Measurements from ENCODE around the gene SIRT7.
A peak's percentile ranks its signal among the peaks of the same experiment; 100 is the strongest.

Gene SIRT7

DNA sequence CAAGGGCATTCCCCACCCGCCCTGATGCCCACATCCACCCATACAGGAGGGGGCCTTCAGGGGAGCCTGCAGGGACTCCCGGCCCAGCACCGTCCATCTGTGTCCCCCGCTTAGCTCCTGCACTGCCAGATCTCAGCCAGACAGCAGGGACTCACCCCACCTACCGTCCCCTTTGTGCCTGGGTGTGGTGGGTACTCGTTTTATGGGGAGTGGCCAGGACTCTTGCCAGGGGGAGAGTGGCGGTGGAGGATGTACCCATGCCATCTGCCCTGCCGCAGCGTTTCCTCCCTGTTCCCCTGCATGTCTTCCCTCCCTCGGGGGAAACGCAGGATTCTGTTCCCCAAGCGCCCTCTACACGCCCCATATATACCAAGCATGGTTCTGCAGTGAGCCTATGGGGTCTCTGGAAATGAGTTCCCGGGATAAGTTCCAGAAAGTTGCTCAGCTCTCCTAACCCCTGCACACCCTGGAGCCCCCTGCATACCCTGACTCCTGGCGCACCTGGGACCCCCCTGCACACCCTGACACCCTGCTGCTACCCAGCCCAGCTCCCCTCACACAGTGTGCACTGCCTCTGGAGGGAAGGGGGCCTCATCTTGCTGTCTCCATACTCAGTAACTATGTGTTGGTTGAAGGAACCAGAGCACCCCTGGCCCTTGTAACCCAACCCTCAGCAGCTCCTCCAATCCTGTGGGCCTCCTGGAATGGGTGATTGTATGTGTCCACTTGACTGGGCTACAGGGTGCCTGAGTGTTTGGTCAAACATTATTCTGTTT lies 13.8 kb upstream of the SIRT7 start:
- no peak for DNase-seq

DNA sequence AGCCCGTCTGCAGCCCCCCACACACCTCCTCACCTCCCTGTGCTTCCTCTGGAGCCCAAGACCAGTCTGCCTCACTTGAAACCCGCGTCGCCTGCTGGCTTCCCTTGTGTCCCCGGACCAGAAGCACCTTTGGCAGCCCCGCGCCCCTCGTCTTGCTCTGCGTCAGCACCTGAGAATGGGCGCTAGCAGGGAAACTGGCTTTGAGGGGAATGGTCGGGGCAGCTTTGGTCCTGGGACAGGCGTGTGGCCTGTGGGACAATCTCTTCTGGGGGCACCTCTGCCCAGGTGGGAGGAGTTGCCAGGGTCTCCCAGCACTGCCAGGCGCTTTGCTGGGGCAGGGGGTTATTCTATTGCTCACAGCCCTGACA lies 13.2 kb upstream of the SIRT7 start:
- DNase-seq = no peak

DNA sequence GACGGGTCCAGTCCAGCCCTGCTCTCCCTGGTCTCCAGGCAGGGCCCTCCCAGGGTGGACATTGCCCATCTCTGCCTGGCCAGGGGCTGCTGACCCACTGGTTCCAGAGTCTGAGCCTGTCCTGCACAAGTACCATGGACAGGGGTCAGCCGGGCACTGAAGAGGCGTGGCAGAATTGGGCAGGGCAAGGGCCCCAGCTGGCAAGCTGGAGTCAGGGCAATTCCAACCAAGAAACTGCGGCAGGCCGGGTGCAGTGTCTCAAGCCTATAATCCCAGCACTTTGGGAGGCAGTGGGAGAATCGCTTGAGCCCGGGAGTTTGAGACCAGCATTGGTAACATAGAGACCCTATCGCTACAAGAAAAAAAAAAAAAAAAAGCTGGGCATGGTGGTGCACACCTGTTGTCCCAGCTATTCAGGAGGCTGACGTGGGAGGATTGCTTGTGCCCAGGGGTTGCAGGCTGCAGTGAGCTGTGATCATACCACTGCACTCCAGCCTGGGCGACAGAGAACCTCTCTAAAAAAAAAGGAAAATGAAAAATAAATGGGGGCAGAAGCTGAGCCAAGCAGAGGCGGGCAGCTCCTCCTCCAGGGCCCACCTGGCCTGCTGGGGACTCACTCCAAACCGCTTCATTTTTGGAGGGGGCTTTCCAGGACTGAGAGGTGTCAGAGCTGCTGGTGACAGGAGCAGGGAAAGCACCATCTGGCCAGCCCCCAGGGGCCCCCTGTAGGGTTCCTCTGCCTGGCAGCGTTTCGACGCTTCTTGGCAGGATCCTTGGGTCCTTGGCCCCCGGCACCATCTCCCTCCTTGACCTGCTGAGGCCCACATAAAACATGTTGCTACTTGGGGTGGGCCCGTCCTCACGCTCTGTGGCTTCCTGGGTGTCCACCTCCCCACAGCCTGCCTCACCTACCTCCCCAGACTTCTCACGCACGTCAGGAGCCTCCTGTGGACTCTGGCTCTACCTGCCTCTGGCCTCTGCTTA lies 12.5 kb upstream of the SIRT7 start:
- no peak for DNase-seq

DNA sequence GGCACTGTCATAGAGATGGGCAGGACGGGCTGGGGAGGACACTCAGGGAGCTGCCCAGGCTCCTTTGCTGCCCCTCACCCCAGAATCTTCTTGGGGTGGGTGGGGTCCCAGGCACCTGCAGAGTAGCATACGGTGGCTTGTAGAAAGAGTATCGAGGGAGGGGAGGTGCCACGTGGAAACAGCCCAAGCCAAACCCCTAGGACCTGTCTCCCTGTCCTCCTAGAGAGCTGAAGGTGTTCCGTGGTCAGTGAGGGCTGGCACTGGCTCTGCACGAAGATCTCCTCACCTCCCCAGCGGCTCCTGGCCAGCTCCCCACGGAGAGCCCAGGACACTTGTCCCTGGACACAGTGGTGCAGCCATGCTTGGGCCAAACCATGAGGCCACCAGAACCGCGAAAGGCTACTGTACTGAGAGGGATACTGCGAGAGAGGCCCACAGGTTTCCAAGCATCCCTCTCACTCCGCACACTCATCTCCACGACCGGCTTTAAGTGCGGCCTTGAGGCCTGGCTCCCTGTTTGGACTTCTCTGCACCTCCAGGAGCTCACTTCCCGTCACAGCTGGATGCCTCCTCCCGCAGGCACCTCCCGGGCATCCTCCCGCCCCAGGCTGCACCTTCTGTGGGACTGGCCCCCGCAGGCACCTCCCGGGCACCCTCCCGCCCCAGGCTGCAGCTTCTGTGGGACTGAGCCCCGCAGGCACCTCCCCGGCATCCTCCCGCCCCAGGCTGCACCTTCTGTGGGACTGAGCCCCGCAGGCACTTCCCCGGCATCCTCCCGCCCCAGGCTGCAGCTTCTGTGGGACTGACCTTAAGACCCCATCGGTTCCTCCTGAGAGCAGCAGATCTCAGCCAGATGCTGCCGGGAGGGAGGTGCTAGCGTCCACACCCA lies 11.5 kb upstream of the SIRT7 start:
- no peak for DNase-seq

DNA sequence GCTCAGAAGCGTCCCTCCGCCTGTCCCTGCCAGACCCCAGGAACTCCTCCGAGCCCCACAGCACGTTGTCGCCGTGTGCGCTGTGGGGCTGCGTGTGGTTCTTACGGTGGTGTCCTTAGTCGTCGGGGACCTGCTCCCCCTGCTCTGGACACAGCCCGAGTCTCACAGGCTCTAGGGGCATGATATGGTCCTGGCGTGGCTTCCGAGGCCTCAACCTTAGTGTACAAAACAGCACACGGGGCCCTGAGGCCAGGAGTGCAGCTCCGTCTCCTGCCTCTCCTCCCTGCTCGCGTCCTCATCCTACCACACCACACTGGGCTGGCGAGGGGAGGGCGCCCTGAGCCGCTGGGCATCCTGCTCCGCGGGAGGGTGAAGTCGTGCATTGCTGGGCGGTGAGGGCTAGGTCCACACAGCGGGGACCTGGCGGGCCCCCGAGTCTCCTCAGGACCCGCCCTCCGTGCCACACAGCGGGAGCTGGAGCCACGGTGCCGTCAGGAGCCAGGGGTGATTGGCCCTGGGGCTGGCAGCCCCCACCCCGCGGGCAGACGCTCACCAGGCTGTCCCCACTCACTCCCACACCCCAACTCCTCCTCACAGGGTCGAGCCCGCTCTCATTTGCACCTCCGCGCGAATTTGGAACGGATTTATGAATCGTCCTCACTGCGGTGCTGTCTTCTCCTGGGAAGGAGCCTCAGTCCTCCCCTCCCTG lies 10.7 kb upstream of the SIRT7 start:
- DNase-seq = no peak

DNA sequence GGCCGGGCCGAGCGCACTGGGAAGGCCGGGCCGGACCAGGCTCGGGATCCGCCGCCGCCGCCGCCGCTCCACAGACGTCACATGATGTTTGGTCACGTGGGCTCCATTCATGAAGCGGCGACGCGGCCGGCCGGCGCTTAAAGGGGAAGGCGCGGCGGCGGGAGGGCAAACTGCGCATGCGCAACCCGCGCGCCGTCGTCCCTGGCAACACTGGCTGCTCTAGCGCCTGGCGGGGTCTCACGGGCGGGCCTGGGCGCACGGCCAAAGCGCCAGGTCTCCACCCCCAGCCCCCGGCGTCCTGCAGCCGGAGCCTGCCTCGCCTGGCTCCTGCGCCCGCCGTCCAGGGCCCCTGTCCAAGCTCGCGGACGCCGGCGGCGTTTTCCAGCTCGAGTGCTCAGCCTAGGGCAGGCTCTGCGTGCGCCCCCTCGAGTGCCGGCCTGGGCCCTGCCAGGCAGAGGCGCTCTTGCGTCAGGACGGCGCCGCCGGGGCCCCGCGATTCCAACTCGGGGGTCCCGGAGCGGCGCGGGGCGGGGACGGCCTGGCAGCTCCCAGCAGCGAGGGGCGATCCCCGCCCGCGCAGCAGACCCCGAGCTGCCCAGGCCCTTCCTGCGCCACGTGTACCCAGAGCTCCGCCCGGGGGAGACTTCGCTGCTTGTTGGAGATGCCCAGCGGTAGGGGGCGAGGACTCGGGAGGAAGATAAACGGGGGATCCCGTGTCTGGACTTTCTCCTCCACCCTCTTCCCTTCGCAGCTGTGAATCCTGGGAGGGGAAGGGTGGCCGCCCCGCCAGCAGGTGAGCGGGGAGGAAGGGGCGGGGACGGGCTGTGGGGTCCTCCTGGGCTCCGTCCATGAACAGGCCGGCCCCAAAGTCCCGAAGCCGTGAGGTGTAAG lies 9.9 kb upstream of the SIRT7 start, which contains the start of gene MAFG:
TSS of gene MAFG (minus strand) at position 83 of the 891 bp plus-strand sequence. CDS start 4,550 bp downstream, outside the sequence.
- DNase-seq = peak; percentile 90

DNA sequence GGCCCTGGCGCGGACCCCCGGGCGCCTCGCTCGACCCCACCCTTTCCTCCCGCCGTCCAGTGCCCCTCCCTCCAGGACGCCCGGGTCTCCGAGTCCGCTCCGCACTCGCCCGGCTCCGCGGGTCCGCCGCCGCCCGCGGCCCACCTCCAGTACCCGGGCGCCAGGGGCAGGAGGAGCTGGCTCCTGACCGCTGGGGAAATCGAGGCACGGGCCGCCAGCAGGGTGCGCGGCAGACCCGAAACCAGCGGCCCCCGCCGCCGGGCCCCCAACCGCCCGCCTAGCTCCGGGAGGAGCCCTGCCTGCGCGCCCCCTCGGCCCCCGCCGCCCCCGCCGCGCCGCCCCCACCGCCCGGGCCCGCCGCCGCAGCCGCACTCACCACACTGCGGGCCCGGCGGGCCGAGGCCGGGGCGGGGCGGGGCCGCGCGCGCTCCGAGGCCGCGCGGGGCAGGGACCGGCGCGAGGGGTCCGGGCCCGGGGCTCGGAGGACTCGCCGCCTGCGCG lies 9.2 kb upstream of the SIRT7 start:
- no peak for DNase-seq

DNA sequence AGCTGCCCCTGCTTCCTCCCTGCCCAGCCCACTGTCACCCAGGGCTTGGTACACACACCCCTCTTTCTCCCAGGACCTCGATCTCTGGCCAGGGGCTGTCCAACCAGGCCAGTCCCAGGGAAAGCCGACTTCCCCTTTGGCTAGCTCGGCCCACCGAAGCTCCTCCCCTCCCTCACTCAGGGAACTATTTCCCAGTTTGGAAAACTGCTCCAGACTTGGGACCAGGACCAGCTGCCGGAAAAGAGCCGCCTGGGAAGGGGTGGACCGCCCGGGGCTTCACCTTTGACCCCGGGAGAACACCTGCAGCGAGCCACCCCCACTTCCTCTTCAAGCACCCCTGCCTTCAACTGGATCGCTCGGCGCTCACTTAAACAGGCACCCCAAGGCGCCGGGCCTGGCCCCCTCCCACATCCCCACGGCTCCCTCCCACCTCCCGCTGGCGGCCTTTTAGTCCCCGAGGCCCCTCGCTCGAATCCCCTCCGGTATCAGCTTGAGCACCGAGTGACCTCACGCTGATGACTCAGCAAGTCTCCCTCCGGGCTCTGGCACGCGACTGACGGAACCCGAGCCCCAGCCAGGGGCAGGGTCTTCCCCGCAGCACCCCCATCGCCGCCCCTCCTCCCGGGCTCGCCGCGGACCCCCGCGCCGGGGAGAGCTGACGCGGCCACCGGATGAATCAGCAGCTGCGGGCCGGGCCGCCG lies 8.6 kb upstream of the SIRT7 start:
- no peak for DNase-seq

DNA sequence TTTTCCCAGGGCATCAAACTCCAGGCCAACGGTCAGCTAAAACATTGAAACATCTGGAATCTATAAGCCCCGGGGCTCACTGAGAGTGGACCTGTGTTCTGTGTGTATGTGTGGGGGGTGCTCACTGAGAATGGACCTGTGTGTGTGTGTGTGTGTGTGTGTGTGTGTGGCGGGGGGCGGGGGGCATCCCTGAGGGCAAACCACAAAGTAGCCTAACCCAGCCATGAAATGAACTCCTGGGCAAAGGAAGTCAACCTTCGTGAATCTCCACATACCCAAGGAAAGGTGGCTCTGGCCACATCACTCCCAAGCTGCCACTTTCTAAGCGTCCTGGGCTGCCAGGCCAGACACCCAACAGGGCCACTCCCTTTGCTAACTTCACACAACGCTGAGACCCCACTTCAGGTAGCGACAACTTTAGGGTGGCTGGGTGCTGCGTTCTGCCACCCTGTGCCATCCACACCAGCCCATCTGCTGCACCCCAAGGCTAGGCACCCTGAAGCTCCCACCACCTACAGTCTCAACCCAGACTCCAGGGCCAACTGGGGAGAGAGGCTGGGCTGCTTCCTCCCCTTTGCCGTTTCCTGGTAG lies 8.0 kb upstream of the SIRT7 start:
- no peak for DNase-seq

DNA sequence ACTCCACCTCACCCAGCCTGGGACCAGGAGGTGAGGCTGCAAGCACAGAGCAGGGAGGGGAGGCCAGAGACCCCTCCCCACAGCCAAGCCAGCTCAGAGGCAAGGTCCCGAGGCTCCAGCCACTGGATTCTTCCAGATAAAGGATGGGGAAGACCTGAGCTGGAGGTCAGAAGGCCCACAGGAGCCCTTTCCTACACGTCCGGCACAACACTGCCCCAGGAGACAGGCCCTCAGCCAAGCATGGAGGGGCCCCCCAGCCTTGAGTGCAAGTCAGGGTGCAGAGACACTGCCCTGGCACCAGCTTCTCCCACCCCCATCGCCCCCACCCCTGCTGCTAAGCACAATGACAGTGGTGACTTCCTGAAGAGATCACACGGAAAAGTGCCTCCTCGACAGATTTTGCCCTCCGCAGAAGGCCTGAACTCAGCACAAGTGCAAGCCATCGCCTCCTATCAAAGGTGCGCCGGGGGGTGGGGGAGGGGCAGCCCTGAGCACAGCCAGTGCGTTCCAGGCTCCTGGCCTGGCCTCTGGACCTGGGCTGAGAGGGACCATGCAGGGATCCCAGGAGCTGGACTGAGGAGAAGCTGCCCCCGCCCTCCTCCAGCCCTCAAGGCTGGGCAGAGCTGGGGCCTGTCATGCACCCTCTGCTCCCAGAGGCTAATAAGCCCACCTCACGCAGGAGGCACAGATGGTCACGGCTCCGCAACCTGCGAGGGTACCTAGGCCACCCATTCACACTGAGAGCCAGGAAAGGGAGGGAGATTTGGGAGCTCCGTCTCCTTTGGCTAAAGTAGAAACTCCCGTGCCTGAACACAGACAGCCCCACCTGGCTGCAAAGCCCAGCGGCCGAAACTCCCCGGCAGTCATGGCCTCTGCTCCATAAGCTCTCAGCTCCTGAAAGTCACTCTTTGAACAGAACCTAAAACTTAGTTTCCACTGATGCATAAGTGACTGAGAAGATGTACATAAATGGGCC lies 6.9 kb upstream of the SIRT7 start:
- DNase-seq = no peak

DNA sequence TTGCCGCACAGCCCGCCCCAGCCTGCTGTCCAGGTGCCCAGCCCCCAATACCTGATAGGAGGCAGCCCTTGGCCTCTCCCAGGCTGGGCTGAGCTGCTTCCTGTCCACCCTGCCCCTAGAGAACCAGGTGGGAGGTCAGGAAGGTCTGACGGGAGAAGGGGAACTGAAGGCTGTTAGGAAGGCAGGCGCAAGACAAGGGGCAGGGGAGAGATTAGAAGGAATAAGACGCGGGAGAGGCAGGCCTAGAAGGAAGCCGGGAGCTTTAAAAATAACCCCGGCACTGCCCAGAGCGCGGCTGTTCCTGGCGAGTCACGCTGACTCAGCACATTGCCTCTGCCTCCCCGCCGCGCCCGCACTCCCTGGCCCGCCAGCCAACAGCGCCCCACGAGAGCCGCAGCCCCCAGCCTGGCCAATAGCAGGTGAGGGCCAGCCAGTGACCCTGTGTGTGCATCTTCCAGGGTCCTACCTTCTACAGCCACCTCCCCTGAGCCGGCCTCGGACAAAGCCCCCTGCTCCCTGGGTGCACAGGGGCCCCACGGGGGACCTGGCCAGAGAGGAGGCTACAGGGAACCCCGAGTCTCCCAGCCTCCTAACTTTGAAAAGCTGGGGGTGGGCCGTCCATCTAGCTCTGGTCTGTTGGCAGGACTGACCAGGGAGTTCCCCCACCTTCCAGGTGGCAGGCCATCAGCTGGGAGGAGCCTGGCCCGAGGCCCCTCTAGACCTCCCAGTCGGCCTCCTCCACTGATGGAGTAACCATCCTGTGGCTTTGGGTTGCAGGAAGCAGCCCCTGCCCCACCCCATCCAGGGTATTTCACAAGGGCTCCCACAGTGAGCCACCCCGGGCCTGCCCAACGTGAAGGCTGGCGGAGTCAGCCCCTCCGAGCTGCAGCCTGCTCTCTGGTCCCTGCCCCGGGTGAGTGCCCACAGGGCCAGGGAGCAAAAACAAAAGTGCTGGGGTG lies 5.6 kb upstream of the SIRT7 start:
- no peak for DNase-seq

DNA sequence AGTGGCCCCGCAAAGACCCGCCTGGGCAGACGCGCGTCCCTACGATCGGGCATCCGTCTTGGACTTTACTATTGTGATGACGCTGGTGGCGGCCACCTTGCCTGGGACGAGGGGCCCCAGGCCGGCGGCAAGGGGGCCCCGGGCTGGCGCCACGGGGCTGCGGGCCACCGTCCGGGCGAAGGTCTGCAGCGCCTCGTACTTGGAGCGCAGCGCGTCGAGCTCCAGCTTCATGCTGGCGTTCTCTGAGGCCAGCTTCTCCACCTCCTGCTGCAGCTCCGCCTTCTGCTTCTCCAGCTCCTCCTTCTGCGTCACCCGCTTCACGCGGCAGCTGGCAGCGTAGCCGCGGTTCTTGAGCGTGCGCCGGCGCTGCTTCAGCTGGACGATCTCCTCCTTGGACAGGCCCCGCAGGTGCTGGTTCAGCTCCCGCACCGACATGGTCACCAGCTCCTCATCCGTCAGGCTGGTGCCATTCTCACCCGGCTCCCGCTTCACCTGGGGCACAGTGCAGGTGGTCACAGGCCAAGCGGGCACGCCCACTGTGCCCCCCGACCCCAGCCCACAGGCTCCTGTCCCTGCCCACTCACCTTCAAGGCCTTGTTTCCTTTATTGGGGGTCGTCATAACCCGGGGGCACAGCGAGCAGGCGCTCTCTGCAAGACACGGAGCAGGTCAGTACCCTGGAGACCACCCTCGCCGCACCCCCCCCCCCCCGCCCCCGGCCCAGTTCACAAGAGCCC lies 4.8 kb upstream of the SIRT7 start:
- no peak for DNase-seq

DNA sequence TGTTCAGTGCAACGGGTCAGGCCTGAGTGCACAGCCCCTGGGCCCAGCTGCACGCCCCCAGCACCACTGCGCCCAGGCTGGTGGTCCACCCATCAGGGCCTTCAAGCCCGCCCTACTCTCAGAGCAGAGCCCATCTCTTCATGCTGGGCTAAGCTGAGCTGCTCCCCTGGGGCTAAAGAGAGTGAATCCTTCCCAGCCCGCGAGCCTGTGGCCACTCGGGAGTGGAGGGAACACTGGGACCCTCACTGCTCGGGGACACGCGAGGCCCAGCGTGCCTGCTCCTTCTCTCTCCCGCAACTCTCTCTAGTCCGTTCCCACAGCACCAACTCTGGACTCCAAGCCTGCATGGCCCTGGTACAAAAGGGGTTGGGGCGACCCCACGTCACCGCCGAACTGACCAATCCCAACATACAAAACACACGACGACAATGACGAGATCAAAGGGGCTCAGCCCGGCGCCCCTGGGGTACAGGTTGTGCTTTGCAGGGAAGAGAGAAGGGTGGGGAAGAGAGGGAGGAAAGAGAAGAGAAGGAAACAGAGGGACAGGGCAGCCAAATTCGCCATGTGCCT lies 4.1 kb upstream of the SIRT7 start:
- DNase-seq = no peak

DNA sequence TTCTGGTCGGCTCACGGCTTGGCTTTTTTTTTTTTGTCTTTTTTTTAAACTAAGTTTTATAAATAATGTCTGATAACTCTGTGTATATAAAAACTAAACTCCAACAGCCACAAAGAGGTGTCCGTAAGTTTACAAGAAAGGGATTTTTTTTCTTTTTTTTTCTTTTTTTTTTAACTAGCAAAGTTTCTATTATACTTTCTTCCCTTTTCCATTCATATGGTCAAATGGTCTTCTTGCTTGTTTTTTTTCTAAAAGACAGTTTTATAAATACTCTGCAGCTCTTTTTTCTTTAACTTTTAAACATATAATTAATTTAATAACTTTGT lies 3.5 kb upstream of the SIRT7 start:
- DNase-seq = no peak

DNA sequence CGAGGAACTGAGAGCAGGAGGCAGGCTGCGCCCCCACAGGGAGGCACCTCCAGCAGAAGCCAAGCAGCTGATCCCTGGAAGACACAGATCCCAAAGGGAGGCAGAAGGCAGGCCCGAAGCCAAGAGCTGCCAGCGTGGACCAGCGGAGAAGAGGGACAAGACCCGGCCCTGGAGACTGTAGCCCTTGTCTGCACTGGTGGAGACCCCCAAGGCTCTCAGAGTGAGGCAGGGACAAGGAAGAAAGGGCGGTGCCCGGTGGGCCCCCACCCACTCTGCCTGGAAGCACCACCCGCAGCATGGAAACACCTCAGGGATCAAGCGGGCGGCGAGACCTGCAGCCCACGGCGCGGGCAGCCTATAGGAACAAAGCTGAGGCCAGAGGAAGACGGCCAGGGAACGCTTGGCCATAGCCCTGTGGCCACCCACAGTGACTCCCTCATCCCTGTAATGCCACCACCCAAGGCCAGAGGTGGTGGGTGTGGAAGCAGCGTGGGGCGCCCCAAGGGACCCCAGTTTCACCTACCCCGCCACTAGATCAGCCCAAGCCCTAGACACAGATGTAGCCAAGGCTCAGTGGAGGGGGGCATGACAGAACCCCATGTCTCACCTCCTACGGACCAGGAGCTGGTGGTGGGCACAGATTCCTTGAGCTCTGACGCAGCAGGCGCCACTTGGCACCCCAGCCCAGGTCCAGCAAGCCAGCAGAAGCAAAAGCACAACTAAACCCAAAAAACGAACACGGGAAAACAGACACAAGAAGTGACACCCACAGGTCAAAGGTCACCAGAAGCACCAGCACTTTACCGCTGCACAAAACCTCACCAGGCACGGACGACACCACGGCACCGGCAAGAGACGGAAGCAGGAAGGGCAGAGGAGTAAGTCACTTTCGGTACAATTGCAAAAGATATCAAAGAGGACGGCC lies 2.9 kb upstream of the SIRT7 start:
- DNase-seq = no peak

Measured in NCI-H1048 (cell line).